ENCODE measurements around the gene FGF3. TPM values are rescaled to one million over a fixed set of nuclear protein-coding genes. Genes with fewer than 3 reads are reported as not detected.

FGF3 gene
- total RNA-seq, 4 donors from 2014 or later, result not detected

- no peak for DNase-seq
- H3K27ac ChIP-seq, result no peak overlapping the region
- no peaks in the 10 kb centered on the region for H3K4me1 ChIP-seq
- TF ChIP-seq CTCF (IDR thresholded peaks at IDR 0.05), result no peak
- no peak for TF ChIP-seq POLR2A (IDR thresholded peaks at IDR 0.05)
- no peaks in the 10 kb centered on the region for H3K9me3 ChIP-seq
- H3K27me3 ChIP-seq, result no peaks in the 10 kb centered on the region
- H3K4me3 ChIP-seq, result no peak overlapping the region
- no peaks in the 10 kb centered on the region for H3K36me3 ChIP-seq
These were observed 20.1 kb downstream of the FGF3 start for GRCh38 chr11:69799097-69799496.

GRCh38 chr11:69797737-69798528 is 21.3 kb downstream of the FGF3 start:
- Histone ChIP-seq H3K27me3 (no peaks in the 10 kb centered on the region), H3K4me3 (no peak overlapping the region), H3K4me1 (no peaks in the 10 kb centered on the region), H3K27ac (no peak overlapping the region), H3K36me3 (no peaks in the 10 kb centered on the region), H3K9me3 (no peaks in the 10 kb centered on the region)
- no peak for TF ChIP-seq CTCF (IDR thresholded peaks at IDR 0.05)
- no peak for TF ChIP-seq POLR2A (IDR thresholded peaks at IDR 0.05)
- no peak for DNase-seq

- Histone ChIP-seq H3K4me1 (no peaks in the 10 kb centered on the region), H3K27me3 (no peaks in the 10 kb centered on the region), H3K4me3 (no peak overlapping the region), H3K36me3 (no peaks in the 10 kb centered on the region), H3K9me3 (no peaks in the 10 kb centered on the region), H3K27ac (no peak overlapping the region)
- TF ChIP-seq POLR2A (IDR thresholded peaks at IDR 0.05) (no peak), CTCF (IDR thresholded peaks at IDR 0.05) (no peak)
- no peak for DNase-seq
These were observed 22.1 kb downstream of the FGF3 start for GRCh38 chr11:69797156-69797555.

- TF ChIP-seq CTCF (IDR thresholded peaks at IDR 0.05) (no peak), POLR2A (IDR thresholded peaks at IDR 0.05) (no peak)
- Histone ChIP-seq H3K9me3 (no peaks in the 10 kb centered on the region), H3K4me3 (no peak overlapping the region), H3K4me1 (no peaks in the 10 kb centered on the region), H3K36me3 (no peaks in the 10 kb centered on the region), H3K27me3 (no peaks in the 10 kb centered on the region), H3K27ac (no peak overlapping the region)
- DNase-seq, result no peak
These were observed 23.2 kb downstream of the FGF3 start for GRCh38 chr11:69796063-69796462.

- no peaks in the 10 kb centered on the region for H3K9me3 ChIP-seq
- no peak for TF ChIP-seq CTCF (IDR thresholded peaks at IDR 0.05)
- no peak for TF ChIP-seq POLR2A (IDR thresholded peaks at IDR 0.05)
- H3K36me3 ChIP-seq, result no peaks in the 10 kb centered on the region
- no peak overlapping the region for H3K27ac ChIP-seq
- no peaks in the 10 kb centered on the region for H3K4me1 ChIP-seq
- no peak overlapping the region for H3K4me3 ChIP-seq
- H3K27me3 ChIP-seq, result no peaks in the 10 kb centered on the region
- no peak for DNase-seq
These were observed 27.7 kb downstream of the FGF3 start for GRCh38 chr11:69791276-69792180.

All from Peyer's patch (tissue), 4 donors.